Stimulated activated CD4-positive, alpha-beta T cell treated with anti-CD3 and anti-CD28 coated beads, Interleukin-1b, Interleukin-23, amount 100 ng/mL, for 4 hours (primary cell): ENCODE results near the gene RASGRP3.

Experiments
- DNase-seq, 2 donors: peaks; one replicate each; pipeline ENCODE4 v3.0.0-alpha.2; 2020; ENCODE audit warnings: low read depth in 2 of 2

Gene RASGRP3

GRCh38 chr2:33579227-33579626, 102.8 kb downstream of the RASGRP3 start:
- no peak for DNase-seq

DNA sequence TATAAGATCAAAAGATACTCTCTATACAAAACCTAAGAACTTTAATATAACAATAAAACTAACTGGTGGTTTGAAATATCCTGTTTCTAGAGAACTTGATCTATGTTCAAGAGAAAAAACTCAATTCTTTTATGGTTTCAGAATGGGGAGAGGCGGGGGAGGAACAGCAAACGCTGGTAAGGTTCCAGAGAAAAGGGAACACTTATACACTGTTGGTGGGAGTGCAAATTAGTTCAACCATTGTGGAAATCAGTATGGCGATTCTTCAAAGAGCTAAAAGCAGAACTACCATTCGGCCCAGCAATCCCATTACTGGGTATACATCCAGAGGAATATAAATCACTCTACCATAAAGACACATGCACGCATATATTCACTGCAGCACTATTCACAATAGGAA, 105.4 kb downstream of the RASGRP3 start:
- no peak for DNase-seq

DNA sequence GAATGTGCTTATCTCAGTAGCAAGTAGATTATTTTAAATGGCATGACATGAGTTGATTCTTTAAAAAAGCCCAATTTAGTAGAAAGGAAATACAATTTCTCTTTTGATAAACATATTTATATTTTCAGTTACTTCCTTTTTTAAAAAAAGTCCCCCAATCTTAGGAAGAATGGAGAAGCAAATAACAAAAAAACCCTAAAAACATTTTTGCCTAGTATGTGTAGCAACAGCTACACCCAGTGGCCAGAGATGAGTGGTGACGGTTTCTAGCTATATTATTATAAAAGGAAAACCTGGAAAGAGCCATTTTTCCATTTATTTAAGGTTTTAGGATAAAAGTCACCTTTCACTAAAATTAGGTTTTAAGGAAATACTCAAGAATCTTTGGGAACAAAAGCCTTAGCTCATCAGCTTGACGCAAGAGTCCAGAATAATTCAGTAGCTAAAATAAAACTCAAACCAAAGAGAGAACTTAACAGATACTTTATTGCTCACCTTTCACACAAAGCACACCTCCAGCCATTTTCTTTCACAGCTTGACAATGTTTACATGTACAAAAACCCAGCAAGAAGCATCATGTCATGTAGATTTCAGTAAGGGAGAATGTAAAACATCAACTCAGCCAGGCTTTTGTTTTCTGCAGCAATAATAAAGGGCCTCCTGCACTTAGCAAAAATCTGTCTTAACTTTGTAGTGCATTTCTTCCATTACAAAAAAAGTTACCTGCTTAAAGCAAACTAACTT, 106.9 kb downstream of the RASGRP3 start:
- DNase-seq, result no peak

GRCh38 chr2:33586766-33587165, 110.3 kb downstream of the RASGRP3 start:
- no peak for DNase-seq

DNA sequence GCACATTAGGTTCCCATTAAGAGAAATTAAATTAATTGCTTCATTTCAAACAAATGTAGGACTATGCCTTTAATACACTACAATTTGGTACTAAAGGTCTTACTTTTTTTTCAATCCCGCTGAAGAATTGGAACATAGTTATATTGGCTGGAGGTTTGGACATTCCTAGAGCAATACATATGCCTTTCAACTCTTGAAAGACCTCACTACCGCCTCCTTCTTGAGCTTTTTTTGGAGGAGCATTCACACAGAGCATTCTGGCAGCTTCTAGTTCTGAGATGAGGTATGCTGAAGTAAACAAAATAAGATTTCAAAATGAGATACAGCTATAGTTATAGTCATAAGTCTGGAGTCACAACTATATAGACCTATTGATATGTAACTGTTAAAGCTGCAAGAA, 111.8 kb downstream of the RASGRP3 start:
- DNase-seq, result no peak

GRCh38 chr2:33589444-33589843, 113.0 kb downstream of the RASGRP3 start:
- no peak for DNase-seq

- no peak for DNase-seq
Measured at GRCh38 chr2:33595385-33595784, 118.9 kb downstream of the RASGRP3 start.

DNA sequence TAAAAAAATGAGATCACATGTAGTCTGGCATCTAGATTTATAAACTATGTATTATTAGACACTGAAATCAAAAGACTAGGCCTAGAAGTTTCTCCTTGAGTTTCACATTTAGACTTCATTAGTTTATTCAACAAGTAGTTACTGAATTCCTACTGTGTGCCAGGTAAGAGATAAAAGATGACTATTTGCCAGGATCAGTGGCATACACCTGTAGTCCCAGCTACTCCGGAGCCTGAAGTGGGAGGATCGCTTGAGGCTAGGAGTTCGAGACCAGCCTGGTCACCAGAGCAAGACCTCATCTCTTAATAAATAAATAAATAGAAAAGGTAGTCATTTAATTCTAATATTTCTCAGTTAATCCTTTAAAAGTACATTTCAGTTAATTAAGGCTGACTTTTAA, 120.6 kb downstream of the RASGRP3 start:
- no peak for DNase-seq

- peak in 1 of 2 donors; percentile 31 for DNase-seq
Measured at GRCh38 chr2:33598561-33599174, 122.2 kb downstream of the RASGRP3 start.

DNA sequence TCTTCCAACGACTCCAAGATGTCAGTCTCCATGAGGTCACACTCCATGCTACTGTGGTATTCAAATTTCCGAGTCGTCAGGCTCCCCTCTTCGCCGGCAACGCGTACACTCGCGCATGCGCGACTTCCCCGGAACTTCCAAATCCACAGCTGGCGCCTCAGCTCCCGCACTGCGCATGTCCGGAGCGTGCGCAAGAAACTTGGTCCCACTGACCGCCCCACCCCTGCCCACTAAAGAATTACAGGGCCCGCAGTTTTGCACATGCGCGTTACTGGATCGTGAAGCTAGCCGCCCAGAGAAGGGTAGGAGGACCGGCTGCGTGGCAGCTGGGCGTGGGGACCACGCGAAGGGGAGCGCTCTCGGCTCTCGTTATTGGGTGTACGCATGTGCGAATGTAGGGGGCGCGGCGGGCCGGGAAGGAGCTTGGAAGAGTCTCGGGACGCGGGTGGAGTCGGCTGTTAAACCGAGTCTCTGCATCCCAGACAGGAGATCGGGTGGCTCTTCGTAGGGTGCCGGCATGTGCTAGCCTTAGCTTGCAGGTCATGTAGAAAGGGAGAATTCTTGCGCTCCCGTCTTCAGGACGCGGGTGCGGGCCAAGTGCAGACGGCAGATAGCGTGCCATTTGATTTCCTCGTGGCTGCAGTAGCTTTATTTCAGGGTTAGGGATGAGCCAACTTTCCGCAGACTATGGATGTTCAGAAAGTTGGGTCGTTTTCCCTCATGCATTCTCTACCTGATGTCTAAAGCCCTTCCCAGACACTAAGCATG, 122.9 kb downstream of the RASGRP3 start, which contains the start of gene FAM98A:
TSS of gene FAM98A (minus strand) at position 125 of the 768 bp plus-strand sequence. CDS start at position 47, 78 bp downstream.
- DNase-seq, result peak; percentile 98 to 99

DNA sequence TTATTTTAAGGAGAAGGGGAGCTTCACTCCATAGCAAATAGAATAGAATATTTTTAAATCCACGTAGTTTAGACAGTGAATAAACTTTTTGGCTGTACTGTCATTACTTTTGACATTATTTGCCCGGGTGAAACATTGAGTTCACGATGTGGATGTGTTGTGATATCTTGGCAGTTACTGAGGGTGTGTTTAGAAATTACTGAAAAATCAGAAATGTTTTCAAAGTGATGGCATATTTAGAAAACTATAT, 123.4 kb downstream of the RASGRP3 start:
- DNase-seq, result no peak

- no peak for DNase-seq
Measured at GRCh38 chr2:33602201-33602830, 125.9 kb downstream of the RASGRP3 start.

GRCh38 chr2:33603416-33603815, 127.0 kb downstream of the RASGRP3 start:
- DNase-seq, result no peak

DNA sequence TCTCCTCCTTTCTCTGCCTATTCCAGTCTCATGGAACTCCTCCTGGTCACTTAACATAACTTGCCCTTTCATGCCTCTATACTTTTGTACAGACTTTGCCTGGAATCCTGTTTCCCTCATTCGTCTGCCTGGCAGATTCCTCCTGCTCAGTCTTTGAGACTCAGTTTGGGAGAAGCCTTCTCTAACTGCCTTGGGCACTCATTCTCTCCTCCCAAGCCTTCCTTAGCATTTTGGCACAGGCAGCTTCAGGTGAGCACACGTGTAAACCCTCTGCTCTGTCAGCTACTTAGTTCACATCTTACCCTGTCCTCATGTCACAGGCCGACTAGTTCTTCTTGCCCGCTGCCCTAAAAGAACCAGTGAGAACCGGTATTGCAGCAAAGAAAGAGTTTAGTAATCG, 128.6 kb downstream of the RASGRP3 start:
- DNase-seq, result no peak

DNA sequence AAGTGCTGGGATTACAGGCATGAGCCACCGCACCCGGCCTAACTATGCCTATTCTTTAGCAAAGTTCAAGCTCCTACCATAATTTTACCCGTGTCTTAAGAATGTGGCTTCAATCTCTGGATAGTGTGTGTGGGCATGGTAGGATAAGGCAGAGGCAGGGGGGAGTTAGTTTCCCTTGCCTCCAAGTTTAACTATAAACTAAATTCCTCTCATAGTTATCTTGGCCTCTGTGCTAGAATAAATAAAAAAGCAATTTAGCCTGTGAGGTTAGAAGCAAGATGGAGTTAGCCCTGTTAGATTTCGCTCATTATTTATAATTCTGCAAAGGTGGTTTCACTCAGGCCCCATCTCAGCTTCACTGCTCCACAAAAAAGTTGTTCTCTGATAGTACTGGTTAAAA, 129.7 kb downstream of the RASGRP3 start:
- no peak for DNase-seq

DNA sequence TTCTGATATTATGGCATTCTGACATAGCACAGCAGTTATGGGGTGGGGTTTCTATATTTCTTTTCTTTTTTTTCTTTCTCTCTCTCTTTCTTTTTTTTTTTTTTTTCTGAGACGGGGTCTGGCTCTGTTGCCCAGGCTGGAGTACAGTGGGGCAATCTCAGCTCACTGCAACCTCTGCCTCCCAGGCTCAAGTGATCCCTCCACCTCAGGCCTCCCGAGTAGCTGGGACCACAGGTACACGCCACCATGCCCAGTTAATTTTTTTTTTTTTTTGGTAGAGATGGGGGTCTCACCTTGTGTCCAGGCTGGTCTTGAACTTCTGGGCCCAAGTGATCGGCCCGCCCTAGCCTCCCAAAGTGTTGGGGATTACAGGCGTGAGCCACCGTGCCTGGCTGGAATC, 130.2 kb downstream of the RASGRP3 start:
- DNase-seq, result no peak

DNA sequence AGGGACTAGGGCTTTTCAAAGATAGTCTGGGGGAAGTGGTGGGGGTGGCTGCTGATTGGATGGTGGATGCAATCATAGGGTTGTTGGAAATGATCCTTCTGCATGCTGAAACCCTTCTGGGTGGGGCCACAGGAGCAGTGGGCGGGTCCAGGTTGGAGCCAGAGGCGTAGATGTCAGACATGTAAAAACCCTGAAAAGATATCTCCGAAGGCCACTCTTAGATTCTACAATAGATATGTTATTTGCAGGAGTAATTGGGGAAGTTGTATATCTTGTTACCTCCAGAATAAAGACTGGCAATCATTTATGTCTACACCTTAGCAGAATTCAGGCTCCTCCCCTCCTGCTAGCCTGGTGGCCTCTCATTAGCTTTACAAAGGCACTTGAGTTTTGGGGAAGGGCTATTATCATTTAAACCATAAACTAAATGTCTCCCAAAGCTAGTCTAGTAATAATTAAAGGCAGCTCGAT, 130.8 kb downstream of the RASGRP3 start:
- DNase-seq, result no peak

GRCh38 chr2:33607905-33608304, 131.5 kb downstream of the RASGRP3 start:
- DNase-seq, result no peak

DNA sequence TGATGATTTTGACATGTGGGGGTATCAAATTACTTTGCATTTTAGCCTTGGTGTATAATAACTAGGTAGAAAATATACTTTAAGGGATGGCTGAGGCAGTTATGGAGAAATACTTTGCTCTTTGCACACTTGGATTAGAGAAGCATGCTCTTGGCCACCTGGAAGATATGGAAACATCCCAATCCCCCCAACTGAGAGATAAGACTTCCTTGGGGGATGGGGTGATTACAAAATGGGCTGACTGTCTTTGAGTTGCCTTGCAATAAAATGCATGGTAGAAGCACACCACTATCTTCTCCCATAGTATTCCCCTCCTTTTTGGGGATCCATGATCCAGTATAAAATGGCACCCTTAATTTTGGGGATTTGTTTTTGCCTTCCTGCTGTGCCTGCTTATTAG, 137.7 kb downstream of the RASGRP3 start:
- no peak for DNase-seq
